ENCODE results near the gene NDUFAB1. TPM values are rescaled to one million over a fixed set of nuclear protein-coding genes. Genes with fewer than 3 reads are reported as not detected.

Gene NDUFAB1
- total and polyA plus RNA-seq, 2 of the 13 experiments (the other 11 are each of a cell fraction or from before 2014, with no cell fraction given): 221 to 601 TPM

- TF ChIP-seq SIX4 (CRISPR knock-in tag; IDR thresholded peaks at IDR 0.05): 0 out of 2 replicates have a peak, but pooled peaks have one; percentile 39
- TF ChIP-seq HMGA1 (CRISPR knock-in tag; conservative IDR thresholded peaks at IDR 0.05): no peak
- peak; percentile 90 for TF ChIP-seq ZNF331 (CRISPR knock-in tag; IDR thresholded peaks at IDR 0.05)
- TF ChIP-seq CSRNP2 (CRISPR knock-in tag; conservative IDR thresholded peaks at IDR 0.05; ENCODE audit: low read depth): 0 out of 2 replicates have a peak, but pooled peaks have one; percentile 20
- TF ChIP-seq GLMP (CRISPR knock-in tag; IDR thresholded peaks at IDR 0.05; ENCODE audit: borderline replicate concordance): 0 out of 2 replicates have a peak, but pooled peaks have one; percentile 4
- TF ChIP-seq JUND (CRISPR knock-in tag; IDR thresholded peaks at IDR 0.05): no peak
- TF ChIP-seq MAFG (CRISPR knock-in tag; IDR thresholded peaks at IDR 0.05): no peak
- TF ChIP-seq KLF11 (CRISPR knock-in tag; IDR thresholded peaks at IDR 0.05): peak; percentile 90; the same call in 1 of the 2 replicates
- TF ChIP-seq ZFP36 (IDR thresholded peaks at IDR 0.05; ENCODE audit: borderline replicate concordance, low read depth, low read length, partially characterized antibody): peak; percentile 29
- peak; percentile 100 for TF ChIP-seq CTCF (CRISPR knock-in tag; IDR thresholded peaks at IDR 0.05)
- TF ChIP-seq ZBTB40 (IDR thresholded peaks at IDR 0.05): no peak
- no peak; the same call in none of the 2 replicates for TF ChIP-seq ZBTB40 (CRISPR knock-in tag; IDR thresholded peaks at IDR 0.05)
- peak; percentile 64 for TF ChIP-seq SMYD3 (CRISPR knock-in tag; IDR thresholded peaks at IDR 0.05)
- TF ChIP-seq SRSF1 (optimal IDR thresholded peaks at IDR 0.05; ENCODE audit: low read depth, low read length): peak; percentile 90
Observed at GRCh38 chr16:23556881-23557778, 39.0 kb downstream of the NDUFAB1 start, which contains the start of the genes EARS2 and UBFD1 (continued).

Measured in HepG2 (cell line).